NCI-H2227 (cell line): ENCODE results near the gene PLET1.

Experiments used
- DNase-seq: peaks from one replicate; lab custom pipeline; 2025; ENCODE audit not compliant: unreplicated experiment; lab: John Stamatoyannopoulos, UW

The PLET1 gene

GRCh38 chr11:112285841-112286311, 25.2 kb upstream of the PLET1 start:
- DNase-seq = no peak

- DNase-seq = no peak
Observed at GRCh38 chr11:112281726-112282125, 21.1 kb upstream of the PLET1 start.

- peak; percentile 82 for DNase-seq
Observed at GRCh38 chr11:112280268-112281126, 19.8 kb upstream of the PLET1 start.

- DNase-seq = peak; percentile 69
Observed at GRCh38 chr11:112279901-112280267, 19.2 kb upstream of the PLET1 start.

- no peak for DNase-seq
Observed at GRCh38 chr11:112278803-112279202, 18.1 kb upstream of the PLET1 start.

GRCh38 chr11:112277941-112278340, 17.3 kb upstream of the PLET1 start:
- DNase-seq = no peak

- no peak for DNase-seq
Observed at GRCh38 chr11:112277029-112277428, 16.4 kb upstream of the PLET1 start.

- DNase-seq = no peak
Observed at GRCh38 chr11:112274007-112274783, 13.5 kb upstream of the PLET1 start.

- no peak for DNase-seq
Observed at GRCh38 chr11:112273066-112273465, 12.4 kb upstream of the PLET1 start.

GRCh38 chr11:112271242-112271641, 10.6 kb upstream of the PLET1 start:
- no peak for DNase-seq

GRCh38 chr11:112270551-112271180, 10.0 kb upstream of the PLET1 start:
- DNase-seq = no peak

GRCh38 chr11:112269139-112269538, 8.5 kb upstream of the PLET1 start:
- DNase-seq = no peak

- DNase-seq = no peak
Observed at GRCh38 chr11:112268406-112268805, 7.7 kb upstream of the PLET1 start.

GRCh38 chr11:112267188-112267591, 6.5 kb upstream of the PLET1 start:
- DNase-seq = no peak

- DNase-seq = no peak
Observed at GRCh38 chr11:112266410-112266778, 5.7 kb upstream of the PLET1 start.

GRCh38 chr11:112265659-112266409, 5.2 kb upstream of the PLET1 start:
- no peak for DNase-seq

GRCh38 chr11:112255067-112255720, 5.5 kb downstream of the PLET1 start:
- no peak for DNase-seq

GRCh38 chr11:112253605-112254242, 6.9 kb downstream of the PLET1 start:
- DNase-seq = no peak

- no peak for DNase-seq
Observed at GRCh38 chr11:112249871-112250610, 10.6 kb downstream of the PLET1 start.
